ENCODE results near the gene SERPIND1.
"Not testable (repeated sequence)": the region's sequence is repeated elsewhere in the genome, so short reads cannot be mapped to it uniquely, and the experiment has no call there.

Gene SERPIND1

DNA sequence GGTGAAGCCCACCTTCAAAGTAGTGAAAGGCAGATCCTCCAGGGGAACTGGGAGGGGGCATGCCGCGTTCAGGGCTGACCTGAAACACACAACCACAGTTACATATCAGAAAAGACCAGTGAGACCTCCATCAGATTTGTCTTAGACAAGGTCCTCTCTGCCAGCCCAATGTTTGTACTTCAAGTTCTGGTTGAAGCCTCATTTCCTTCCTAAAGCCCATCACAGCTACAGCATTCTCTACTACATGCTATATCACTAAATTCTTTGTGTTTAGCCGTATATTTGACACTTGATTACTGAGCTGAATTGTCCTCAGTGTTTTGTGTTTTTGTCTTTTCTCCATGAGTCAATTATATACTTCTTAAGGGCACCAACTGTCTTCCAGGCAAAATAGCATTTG, 44.6 kb downstream of the SERPIND1 start:
- DNase-seq = no peak

DNA sequence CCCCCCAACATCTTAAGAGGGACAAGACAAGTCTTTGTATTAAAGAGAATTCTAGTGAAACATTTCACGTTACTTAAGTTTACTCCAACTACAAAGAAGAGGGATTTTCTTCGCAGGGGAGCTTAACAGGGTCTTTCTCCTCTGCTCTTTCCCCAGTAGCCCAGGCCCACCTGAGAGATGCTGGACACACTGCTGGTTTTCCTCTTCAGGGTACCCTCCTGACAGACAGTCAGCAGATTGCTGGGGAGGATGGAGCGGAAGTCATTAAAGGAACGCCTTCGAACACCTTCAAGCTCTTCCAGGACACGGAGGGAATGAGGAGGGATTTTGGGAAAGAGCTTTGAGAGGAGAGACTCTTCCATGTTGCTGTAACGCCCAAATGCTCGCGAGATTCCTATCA, 45.6 kb downstream of the SERPIND1 start:
- DNase-seq = no peak

DNA sequence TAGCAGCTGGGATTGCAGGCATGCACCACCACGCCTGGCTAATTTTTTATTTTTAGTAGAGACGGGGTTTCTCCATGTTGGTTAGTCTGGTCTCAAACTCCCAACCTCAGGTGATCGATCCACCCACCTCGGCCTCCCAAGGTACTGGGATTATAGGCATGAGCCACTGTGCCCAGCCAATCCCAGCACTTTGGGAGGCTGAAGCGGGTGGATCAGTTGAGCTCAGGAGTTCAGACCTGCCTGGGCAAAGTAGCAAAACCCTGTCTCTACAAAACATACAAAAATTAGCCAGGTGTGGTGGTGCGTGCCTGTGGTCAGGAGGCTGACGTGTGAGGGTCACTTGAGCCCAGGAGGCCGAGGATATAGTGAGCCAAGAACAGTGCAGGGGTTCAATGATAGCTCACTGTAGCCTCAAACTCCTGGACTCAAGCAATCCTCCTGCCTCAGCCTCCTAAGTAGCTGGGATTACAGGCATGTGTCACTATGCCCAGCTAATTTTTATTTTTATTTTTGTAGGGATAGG, 47.9 kb downstream of the SERPIND1 start:
- DNase-seq = not testable (repeated sequence)

DNA sequence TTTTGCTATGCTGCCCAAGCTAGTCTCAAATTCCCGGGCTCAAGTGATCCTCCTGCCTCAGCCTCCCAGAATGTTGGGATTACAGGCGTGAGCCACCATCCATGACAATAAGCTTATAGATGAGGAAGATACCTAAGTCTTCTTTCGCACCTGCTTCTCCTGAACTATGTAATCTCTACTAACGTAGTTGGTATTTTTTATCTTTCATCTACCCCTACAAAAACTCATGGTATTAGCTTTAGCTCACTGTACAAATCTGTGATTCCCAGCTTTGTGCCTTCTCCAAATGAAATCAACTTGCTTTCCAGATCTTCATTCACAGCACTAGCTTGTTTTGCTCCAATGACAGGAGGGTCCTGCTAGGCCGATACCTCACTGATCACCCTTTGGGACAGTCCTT, 48.3 kb downstream of the SERPIND1 start:
- no peak for DNase-seq

DNA sequence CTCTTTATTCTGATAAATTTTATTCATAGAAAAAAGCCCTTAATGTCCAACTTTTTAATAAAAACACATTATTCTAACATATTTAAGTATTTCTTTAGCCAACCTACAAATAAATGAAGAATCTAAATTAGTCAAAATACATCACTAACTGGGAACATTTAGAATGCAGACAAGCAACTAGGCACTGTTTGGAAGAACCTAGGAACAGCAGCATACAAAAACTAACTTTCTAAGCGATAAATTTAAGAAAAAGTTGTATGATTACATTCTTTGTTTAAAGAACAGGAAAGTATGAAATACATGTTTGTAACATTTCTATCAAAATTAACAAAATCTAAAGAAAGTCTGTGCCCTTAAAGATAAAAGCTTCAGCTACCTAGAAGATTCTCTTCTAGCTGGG, 49.4 kb downstream of the SERPIND1 start:
- DNase-seq = no peak

DNA sequence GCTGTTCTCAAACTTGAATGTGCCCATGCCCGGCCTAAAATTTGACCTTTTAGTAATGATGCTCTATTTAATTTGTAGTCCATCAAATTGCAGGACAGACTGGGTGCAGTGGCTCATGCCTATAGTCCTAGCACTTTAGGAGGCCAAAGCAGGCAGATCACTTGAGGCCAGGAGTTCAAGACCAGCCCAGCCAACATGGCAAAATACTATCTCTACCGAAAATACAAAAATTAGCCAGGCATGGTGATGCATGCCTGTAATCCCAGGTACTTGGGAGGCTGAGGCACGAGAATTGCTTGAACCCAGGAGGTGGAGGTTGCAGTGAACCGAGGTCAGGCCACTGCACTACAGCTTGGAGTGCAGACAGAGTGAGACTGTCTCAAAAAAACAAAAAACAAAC, 51.3 kb downstream of the SERPIND1 start:
- not testable (repeated sequence) for DNase-seq

DNA sequence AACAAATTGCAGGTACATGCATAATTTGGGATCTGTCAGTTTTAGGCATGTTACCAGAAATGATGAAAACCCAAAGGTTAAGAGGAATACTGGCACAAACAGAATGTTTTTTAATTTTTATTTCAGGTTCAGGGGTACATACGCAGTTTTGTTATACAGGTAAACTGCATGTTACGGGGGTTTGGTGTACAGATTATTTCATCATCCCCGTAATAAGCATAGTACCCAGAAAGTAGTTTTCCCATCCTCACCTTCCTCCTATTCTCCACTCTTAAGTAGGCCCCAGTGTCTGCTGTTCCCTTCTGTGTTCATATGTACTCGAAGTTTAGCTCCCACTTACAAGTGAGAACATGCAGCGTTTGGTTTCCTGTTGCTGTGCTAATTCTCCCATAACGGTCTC, 51.7 kb downstream of the SERPIND1 start:
- DNase-seq = no peak

DNA sequence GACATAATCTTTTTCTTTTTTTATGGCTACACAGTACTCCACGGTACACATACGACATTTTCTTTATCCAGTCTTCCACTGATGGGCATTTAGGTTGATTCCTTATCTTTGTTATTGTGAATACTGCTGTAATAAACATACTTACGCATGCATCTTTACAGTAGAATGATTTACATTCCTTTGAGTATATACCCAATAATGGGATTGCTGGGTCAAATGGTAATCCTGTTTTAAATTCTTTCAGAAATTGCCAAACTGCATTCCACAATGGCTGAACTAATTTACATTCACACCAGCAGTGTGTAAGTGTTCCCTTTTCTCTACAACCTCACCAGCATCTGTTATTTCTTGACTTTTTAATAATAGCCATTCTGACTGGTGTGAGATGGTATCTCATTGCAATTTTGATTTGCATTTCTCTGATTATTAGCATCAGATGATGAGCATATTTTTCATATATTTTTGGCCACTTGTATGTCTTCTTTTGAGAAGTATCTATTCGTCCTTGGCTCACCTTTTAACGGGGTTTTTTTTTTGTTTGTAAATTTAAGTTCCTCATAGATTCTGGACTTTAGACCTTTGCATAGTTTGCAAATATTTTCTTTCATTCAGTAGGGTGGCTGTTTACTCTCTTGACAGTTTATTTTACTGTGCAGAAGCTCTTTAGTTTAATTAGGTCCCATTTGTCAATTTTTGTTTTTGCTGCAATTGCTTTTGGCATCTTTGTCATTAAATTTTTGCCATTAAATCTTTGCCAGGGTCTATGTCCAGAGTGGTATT, 52.6 kb downstream of the SERPIND1 start:
- not testable (repeated sequence) for DNase-seq

DNA sequence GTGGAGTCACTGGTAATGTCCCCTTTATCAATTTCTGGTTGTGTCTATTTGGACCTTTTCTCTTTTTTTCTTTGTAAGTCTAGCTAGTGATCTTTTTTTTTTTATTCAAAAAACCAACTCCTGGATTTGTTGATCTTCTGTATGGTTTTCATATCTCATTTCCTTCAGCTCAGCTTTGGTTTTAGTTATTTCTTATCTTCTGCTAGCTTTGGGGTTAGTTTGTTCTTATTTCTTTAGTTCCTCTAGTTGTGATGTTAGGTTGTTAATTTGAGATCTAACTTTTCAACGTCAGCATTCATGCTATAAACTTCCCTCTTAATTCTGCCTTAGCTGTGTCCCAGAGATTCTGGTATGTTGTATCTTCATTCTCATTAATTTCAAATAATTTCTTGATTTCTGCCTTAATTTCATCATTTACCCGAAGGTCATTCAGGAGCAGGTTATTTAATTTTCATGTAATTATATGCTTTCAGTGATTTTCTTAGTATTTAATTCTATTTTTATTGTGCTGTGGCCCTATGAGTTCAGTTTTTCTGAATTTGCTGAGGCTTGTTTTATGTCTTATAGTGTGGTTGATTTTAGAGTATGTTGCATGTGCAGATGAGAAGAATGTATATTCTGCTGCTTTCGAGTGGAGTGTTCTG, 55.7 kb downstream of the SERPIND1 start:
- DNase-seq = no peak

DNA sequence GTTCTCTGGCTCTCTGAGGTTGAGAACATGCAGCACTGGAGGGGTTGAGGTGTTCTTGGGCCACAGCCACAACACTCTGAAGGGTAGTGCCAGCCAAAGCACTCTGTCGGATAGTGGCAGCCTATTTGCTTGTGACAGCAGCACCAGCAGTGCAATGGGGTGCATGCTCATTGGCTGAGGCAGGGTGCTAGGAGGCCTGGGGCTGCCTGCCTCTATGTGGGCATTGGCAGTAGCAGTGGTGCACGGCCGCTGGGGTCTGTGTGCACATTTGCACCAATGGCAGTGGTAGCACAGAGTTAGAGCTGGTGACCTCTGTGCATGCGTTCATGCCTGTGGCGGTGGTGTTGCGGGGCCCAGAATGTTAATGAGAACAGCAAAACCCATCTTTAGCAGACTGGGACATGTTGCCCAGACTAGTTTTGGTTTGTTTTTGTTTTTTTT, 59.3 kb downstream of the SERPIND1 start:
- DNase-seq = no peak

DNA sequence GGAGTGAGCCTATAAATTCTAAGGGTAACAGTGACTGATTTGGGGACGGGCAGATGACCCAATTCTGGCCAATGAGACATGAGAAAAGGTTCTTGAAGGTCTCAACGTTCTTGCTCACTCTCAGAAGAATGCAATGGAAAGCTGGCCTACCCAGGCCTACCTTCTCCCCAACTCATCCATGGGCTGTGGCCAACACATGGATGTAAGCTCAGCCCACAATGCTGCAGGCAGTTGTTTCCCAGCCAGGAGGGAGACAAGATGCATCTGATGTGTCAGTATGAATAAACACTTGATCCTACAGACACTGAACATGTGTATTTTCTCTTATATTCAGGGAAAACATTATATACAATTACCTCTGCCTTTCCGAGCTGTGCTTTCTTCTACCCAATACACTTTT, 60.3 kb downstream of the SERPIND1 start:
- no peak for DNase-seq

DNA sequence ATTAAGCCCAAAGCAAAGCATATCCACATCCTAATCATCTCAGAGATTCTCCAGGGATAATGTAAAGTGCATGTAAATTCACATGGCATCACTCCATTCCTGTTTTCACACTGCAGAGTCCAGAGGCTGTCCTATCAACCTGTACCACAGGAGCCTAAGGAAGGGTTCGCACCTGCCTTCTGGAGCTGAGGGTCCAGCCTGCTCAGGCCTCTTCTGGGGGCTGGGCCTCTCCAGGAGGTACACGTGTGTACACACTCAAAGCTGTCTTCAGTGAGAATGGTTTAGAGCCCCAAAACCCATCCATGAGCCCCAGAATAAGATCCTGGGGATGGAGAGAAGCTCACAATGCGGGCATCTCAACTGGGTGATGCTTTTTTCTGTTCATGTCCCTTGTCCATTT, 60.8 kb downstream of the SERPIND1 start:
- DNase-seq = no peak

All from activated CD4-positive, alpha-beta T cell treated with anti-CD3 and anti-CD28 coated beads, Interleukin-2, amount 50 U/mL, for 1 hour (primary cell).